ENCODE results near the gene RAP1B. TPM values are rescaled to one million over a fixed set of nuclear protein-coding genes. Genes with fewer than 3 reads are reported as not detected.

Gene RAP1B
- total and polyA plus RNA-seq, 2 of the 13 experiments (the other 11 are each of a cell fraction or from before 2014, with no cell fraction given), result 71.1 to 92.7 TPM

DNA sequence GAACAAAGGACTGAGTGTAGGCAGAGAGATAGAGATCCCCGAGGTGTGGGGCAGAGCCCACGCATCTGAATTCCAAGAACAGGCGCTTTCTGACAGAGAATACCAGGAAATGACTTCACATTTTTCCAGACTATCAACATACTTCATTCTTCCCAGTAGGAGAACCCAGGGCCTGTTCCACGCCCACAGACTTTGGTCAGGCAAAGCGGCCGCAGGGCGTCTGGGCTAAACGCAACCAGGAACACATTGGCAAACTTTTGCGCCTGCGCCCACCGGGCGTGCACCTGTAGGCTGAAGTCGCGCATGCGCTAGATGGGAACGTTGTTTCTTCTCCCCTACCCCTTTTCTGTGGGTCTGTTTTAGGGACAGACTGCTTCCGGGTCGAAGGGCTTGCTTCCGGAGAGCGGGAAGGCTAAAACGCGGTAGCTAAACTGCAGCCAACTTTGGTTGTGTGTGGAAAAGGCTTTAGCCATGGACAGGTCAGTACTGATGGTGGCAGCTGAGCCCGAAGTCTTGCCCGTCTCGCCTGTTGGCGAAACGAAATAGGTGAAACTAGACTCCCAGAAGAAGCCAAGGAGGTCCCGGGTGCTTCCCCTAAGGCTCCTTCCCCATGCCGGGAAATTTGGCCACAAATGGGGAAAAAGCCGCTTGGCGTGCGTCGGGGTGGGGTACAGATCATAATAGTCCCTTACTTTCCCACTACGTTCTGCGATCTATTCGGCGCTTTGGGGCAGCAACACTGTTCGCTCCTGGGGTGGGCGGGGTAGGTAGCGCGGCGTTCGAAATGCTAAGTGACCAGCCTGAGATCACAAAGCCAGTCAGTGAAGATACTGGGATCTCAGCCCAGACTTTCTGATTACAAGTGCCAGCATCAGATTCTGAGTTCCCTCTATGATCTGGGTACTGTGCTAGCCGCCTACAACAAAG is 76.2 kb downstream of the RAP1B start, which contains the start of gene NUP107 (continued):
- TF ChIP-seq, protein P1, sequence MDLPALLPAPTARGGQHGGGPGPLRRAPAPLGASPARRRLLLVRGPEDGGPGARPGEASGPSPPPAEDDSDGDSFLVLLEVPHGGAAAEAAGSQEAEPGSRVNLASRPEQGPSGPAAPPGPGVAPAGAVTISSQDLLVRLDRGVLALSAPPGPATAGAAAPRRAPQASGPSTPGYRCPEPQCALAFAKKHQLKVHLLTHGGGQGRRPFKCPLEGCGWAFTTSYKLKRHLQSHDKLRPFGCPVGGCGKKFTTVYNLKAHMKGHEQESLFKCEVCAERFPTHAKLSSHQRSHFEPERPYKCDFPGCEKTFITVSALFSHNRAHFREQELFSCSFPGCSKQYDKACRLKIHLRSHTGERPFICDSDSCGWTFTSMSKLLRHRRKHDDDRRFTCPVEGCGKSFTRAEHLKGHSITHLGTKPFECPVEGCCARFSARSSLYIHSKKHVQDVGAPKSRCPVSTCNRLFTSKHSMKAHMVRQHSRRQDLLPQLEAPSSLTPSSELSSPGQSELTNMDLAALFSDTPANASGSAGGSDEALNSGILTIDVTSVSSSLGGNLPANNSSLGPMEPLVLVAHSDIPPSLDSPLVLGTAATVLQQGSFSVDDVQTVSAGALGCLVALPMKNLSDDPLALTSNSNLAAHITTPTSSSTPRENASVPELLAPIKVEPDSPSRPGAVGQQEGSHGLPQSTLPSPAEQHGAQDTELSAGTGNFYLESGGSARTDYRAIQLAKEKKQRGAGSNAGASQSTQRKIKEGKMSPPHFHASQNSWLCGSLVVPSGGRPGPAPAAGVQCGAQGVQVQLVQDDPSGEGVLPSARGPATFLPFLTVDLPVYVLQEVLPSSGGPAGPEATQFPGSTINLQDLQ (CRISPR knock-in tag; IDR thresholded peaks at IDR 0.05), result no peak
- TF ChIP-seq ZFP82 (CRISPR knock-in tag; IDR thresholded peaks at IDR 0.05; ENCODE audit: borderline replicate concordance), result peak; percentile 83; the same call in 1 of the 2 replicates
- peak; percentile 88 for TF ChIP-seq ZNF781 (CRISPR knock-in tag; IDR thresholded peaks at IDR 0.05; ENCODE audit: borderline replicate concordance, not compliant biosample characterization)
- no peak for TF ChIP-seq ZNF773 (CRISPR knock-in tag; IDR thresholded peaks at IDR 0.05; ENCODE audit: borderline replicate concordance)
- TF ChIP-seq ZFP37 (CRISPR knock-in tag; IDR thresholded peaks at IDR 0.05; ENCODE audit: borderline replicate concordance), result 0 out of 2 replicates have a peak, but pooled peaks have one; percentile 60
- TF ChIP-seq POGZ (CRISPR knock-in tag; IDR thresholded peaks at IDR 0.05), result peak; percentile 94; the same call in 1 of the 2 replicates
- no peak for TF ChIP-seq NCOA5 (CRISPR knock-in tag; IDR thresholded peaks at IDR 0.05)
- 0 out of 2 replicates have a peak, but pooled peaks have one; percentile 72 for TF ChIP-seq TGIF2 (CRISPR knock-in tag; IDR thresholded peaks at IDR 0.05)
- no peak for TF ChIP-seq ATF1 (CRISPR knock-in tag; IDR thresholded peaks at IDR 0.05)
- TF ChIP-seq PHF21A (CRISPR knock-in tag; IDR thresholded peaks at IDR 0.05), result peak; percentile 70; the same call in 1 of the 2 replicates
- peak; percentile 51; the same call in 1 of the 2 replicates for TF ChIP-seq ZNF816 (CRISPR knock-in tag; IDR thresholded peaks at IDR 0.05; ENCODE audit: borderline replicate concordance)
- no peak for TF ChIP-seq SATB2 (CRISPR knock-in tag; IDR thresholded peaks at IDR 0.05)
- no peak; the same call in 1 of the 2 replicates for TF ChIP-seq ZNF83 (CRISPR knock-in tag; IDR thresholded peaks at IDR 0.05; ENCODE audit: borderline replicate concordance)
- no peak for TF ChIP-seq ZNF30 (CRISPR knock-in tag; IDR thresholded peaks at IDR 0.05)
- TF ChIP-seq ZNF557 (CRISPR knock-in tag; IDR thresholded peaks at IDR 0.05), result no peak
- TF ChIP-seq, protein P2, sequence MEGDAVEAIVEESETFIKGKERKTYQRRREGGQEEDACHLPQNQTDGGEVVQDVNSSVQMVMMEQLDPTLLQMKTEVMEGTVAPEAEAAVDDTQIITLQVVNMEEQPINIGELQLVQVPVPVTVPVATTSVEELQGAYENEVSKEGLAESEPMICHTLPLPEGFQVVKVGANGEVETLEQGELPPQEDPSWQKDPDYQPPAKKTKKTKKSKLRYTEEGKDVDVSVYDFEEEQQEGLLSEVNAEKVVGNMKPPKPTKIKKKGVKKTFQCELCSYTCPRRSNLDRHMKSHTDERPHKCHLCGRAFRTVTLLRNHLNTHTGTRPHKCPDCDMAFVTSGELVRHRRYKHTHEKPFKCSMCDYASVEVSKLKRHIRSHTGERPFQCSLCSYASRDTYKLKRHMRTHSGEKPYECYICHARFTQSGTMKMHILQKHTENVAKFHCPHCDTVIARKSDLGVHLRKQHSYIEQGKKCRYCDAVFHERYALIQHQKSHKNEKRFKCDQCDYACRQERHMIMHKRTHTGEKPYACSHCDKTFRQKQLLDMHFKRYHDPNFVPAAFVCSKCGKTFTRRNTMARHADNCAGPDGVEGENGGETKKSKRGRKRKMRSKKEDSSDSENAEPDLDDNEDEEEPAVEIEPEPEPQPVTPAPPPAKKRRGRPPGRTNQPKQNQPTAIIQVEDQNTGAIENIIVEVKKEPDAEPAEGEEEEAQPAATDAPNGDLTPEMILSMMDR (CRISPR knock-in tag; IDR thresholded peaks at IDR 0.05), result 0 out of 2 replicates have a peak, but pooled peaks have one; percentile 10
- peak; percentile 67; the same call in 1 of the 2 replicates for TF ChIP-seq ZNF354B (CRISPR knock-in tag; IDR thresholded peaks at IDR 0.05)
- no peak for TF ChIP-seq ZNF484 (CRISPR knock-in tag; IDR thresholded peaks at IDR 0.05; ENCODE audit: borderline replicate concordance, low read depth)
- peak; percentile 49; the same call in 1 of the 2 replicates for TF ChIP-seq MLX (CRISPR knock-in tag; IDR thresholded peaks at IDR 0.05)
- TF ChIP-seq, protein P3, sequence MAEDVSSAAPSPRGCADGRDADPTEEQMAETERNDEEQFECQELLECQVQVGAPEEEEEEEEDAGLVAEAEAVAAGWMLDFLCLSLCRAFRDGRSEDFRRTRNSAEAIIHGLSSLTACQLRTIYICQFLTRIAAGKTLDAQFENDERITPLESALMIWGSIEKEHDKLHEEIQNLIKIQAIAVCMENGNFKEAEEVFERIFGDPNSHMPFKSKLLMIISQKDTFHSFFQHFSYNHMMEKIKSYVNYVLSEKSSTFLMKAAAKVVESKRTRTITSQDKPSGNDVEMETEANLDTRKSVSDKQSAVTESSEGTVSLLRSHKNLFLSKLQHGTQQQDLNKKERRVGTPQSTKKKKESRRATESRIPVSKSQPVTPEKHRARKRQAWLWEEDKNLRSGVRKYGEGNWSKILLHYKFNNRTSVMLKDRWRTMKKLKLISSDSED (CRISPR knock-in tag; IDR thresholded peaks at IDR 0.05), result no peak
- TF ChIP-seq PHF5A (CRISPR knock-in tag; IDR thresholded peaks at IDR 0.05; ENCODE audit: low read depth, unreplicated experiment), result peak; percentile 89
- 0 out of 2 replicates have a peak, but pooled peaks have one; percentile 86 for TF ChIP-seq MAF1 (CRISPR knock-in tag; IDR thresholded peaks at IDR 0.05; ENCODE audit: borderline replicate concordance)
- TF ChIP-seq WIZ (CRISPR knock-in tag; IDR thresholded peaks at IDR 0.05), result no peak; the same call in 1 of the 2 replicates

Data from HepG2 (cell line).